GM19043 (cell line): ENCODE measurements around the gene NEDD8.
A peak's percentile ranks its signal among the peaks of the same experiment; 100 is the strongest.
"Not testable (repeated sequence)": the region's sequence is repeated elsewhere in the genome, so short reads cannot be mapped to it uniquely, and the experiment has no call there.

Experiments
- ATAC-seq: cut with Tn5 transposase; IDR thresholded peaks from one replicate; pipeline ENCODE4 v1.9.1; 2021; ENCODE audit warnings: low read depth; ENCODE audit not compliant: unreplicated experiment

Gene NEDD8

DNA sequence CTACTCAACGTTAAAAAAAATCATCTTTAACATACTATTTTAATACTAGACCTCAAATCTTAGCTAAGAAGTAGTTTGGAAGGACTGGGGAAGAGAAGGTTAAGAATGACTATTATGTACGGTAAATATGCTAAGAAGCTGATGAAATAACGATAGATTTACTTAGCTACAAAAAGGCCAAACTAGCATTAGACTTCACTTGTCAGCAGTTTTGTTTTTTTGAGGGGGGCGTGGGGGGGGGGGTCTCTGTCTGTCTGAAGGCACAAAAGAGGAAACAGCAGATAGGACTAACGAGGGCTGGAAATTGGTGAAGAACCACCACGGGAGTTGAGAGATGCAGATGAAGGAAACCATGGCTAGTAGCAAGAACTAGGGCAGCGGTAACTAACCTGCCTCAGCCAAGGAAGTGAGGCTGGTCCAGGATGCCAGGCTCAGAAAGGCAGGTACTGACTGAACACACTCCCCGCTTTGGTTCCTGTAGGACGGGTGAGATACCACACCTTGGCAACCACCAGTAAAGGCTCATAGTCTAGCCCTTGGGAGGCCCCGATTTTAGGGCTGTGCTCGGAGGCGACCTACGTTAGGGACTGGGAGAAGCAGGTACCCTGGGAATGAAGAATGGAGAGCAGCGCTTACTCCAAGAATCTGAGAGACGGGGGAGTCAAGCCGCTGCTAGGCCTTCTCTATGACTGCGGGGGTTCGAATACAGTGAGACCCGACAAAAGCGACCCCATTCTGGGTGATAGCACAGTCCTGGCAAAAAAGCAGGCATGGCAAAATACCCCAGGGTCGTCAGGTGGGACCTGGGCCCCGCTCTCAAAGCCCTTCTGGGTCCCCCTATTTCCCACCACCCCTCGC lies 675 bp downstream of the NEDD8 start:
- no peak for ATAC-seq

DNA sequence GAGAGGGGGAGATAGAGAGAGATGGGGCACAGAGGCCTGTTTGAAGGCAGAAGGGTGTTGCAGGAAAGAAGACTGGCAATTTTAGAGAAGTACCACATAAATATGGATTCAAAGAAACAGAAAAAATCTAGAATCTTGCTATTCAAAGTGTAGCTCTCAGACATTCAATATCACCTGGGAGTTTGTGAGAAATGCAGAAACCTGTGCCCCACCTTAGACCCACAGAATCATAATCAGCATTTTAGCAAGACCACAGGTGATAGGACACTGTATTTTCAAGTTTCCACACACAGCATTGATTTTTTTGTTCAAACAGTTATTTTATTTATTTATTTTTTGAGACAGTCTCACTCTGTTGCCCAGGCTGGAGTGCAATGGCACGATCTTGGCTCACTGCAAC lies 3.3 kb downstream of the NEDD8 start:
- ATAC-seq: no peak

DNA sequence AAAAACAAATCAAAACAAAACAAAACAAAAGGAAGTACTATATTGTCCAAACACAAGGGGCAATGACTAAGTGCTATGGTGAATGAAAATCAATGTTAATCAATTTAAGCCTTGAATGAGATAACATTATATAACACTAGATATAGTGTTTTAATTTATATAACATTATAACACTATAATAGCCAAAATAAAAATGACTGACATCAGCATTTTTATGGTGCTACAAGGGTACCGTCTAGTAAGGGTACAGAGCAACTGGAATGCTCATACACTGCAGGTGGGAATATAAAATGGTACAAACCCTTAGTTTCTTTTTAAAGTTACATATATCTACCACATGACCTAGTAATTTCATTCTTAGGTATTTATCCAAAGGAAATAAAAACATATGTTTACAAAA lies 5.7 kb downstream of the NEDD8 start:
- no peak for ATAC-seq

DNA sequence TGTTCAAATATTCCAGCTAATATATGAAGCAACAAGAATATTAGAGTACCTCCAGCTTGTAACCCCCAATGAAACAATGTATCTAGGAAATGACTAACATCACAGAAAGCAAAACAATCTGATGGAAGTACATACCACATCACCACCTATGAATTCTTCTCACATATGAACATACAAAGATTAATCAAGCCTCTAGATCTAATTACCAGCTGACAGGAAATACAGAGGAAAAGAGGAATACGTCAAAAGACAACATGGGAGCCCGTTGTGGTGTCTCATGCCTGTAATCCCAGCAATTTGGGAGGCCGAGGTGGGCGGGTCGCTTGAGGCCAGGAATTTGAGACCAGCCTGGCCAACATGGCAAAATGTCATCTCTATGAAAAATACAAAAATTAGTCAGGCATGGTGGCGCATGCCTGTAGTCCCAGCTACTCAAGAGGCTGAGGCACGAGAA lies 7.5 kb downstream of the NEDD8 start:
- ATAC-seq: no peak

DNA sequence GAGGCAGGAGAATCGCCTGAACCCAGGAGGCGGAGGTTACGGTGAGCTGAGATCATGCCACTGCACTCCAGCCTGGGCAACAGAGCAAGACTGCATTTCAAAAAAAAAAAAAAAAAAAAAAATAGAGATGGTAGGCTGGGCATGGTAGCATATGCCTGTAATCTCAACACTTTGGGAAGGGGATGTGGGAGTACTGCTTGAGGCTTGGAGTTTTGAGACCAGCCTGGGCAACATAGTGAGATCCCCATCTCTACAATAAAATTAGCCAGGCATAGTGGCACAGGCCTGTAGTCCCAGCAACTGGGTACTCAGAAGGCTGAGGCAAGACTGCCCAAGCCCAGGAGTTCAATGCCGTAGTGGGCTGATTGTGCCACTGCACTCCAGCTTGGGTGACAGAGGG lies 9.2 kb downstream of the NEDD8 start:
- not testable (repeated sequence) for ATAC-seq

DNA sequence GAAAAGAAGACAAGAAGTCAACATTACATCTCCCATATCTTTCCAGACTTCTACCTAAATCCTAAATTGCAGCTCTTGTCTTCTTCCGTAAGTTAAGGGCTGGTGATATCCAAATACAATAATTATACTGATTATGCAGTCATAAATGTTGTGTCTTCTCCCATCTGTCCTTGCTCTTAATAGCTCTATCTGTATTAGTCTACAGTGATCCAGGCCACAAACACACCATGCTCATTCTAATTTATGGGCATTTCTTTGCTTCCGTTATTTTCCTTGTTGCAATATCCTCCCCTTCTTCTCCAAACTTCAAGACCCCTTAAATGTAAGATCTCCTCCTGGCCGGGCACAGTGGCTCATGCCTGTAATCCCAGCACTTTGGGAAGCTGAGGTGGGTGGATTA lies 12.6 kb downstream of the NEDD8 start:
- ATAC-seq: no peak

DNA sequence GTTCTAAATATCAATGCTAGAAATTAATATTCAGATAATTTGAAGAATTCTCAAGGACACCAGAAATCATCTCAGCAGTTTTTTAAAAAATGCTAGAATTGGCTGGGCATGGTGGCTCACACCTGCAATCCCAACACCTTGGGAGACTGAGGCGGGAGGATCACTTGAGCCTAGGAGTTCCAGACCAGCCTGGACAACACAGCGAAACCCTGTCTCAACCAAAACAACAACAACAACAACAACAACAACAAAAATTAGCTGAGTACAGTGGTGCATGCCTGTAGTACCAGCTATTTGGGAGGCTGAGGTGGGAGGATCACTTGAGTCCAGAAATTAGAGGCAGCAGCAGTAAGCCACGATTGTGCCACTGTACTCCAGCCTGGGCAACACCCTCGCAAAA lies 13.1 kb downstream of the NEDD8 start:
- no peak for ATAC-seq

DNA sequence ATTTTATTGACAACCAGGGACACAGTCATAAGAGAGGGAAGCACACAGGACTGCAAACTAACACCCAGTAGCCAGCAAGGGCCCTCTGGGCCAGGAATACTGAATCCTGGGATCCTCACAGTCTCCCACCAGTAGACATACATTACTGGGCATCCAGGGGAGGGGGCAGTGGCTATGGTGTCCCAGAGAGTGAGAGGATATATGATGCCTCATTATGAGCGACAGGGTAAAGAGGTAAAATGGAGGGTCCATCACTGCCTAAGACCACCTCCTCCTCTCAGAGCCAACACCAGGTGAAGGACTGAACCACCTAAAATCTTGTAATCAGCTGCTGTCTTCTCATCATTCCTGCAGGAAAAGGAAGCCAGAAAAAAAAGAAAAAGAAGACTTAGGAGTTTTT lies 15.3 kb downstream of the NEDD8 start:
- not testable (repeated sequence) for ATAC-seq

DNA sequence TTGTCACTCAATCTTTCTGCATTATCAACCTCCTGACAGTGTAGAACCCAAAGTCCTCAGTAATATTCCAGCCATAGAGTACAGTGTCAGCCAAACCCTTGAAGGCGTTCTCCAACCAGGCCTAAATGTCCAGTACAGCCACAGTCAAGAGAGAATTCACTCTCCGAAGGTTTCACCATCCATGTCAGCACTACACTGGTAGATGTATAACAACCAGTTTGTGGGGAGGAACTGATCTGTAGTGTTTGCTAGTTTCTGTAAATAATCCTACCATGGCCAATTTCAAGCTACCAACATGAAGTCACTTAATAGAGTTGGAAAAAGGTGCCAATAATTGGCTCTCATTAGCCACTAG lies 15.8 kb downstream of the NEDD8 start:
- ATAC-seq: no peak

DNA sequence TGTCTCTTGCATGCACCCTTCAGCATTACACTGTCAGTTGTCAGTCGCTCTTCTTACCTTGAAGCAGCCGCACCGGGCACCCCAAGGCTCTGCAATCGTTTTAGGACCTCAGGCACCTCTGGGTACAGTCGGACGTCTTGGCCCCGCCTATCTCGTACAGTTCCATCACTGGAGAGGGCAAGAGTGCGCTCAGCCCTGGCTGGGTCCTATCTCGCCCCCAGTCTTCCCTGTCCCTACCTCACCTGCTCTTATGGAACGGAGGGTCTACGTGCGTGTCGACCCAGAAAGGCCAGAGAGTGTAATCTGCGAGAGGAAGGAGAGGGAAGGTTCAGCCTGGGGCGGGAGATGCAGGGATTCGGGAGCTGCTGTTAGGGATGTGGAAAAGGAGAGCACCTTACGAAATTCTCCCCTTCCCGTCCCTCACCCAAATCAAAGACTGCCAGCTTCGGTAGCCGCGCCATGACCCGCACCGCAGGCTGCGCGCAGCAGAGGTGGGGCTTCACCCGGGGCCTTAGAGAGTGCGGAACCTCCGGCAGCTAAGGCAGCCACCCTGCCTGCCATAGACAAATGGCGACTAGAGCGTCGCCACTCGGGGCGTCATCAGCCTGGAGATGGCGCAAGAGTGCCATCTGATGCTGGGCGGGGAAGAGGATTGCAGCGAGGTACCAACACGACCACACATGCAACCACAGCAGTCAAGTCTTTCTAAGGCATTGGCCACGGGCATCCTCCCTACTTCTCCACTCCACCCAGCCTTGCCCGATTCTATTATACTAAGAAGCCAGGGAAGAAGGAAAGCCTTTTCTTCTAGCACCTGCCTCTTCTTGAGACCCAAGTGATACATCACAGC lies 16.4 kb downstream of the NEDD8 start, which contains the start of gene MDP1:
MDP1 (minus strand) TSS at position 572 of the 850 bp plus-strand sequence; CDS start at position 461, 111 bp downstream.
- ATAC-seq: peak; percentile 60

DNA sequence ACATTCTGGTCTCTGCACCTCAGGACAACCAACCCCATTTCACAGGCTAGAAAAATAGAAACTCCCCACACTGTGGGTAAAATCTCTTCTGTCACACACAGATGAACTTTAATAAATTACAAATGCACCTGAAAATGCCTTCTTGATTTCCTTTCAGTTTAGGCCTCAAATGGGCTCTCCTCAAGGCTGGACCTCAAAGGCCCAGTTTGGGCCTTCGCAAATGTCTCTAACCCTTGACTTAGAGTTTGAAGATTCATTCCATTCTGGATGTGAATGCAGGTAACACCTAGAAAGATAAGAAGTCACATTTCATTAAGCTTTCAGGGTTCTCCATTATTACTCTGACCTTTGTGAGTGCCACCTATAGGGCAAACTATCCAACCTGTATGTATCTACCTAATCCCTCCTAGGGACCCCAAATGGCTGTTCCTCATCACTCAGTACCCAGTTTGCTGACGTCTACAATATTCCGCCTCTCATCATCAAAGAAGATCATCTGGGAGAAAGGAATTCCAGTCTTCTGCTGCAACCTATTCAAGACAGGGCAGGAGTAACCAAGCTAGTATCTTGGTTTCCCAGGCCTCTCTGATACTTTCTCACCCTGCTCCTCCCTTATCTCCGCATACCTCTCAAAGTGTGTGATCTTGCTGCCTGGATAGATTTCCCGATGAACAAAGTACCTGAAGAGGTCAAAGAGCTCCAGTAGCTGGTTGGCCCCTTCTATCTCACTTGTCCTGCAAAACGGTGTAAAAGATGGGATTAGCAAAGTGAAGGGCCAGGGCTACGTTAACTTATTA lies 18.1 kb downstream of the NEDD8 start:
- no peak for ATAC-seq

DNA sequence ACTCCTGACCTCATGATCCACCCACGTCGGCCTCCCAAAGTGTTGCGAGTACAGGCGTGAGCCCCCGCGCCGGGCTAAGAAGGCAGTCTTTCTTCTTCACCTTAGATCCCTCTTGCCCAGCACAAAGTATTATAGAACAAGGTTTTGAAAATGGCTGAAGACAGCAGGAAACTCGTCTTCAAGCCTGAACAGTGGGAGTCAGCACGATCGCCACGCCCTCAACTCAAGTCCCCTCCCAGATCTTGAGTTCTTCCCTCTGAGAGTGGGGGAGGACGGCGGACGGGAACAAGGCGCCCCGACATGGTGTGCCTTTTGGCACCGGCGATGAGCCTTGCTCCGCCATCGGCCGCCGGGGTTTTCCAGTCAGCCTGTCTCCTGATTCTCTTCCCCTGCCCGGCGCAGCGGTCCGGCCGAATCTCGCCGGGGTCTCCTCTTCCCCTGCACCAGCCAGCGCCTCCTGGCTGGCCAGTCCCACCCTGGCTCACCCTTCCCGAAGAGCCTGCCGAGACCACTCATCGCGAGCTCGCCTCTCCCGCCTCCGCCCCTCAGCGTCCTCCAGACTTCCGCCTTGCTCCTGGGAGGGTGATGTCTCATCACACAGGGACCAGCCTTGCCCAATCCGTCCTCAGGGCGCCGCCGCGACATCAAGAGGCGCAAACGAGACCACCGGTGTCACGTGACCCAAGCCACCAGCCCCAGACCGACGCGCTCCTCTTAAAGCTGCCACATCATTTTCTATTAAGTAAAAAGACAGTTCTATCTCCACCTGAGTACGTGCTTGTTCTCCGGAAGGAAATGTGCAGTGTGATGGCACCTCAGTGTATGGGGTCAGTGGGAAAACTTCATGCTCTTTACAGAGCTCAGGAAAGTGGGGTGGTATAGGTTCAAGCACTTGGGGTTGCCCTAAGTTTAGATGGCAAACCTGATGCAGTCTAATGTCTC lies 19.0 kb downstream of the NEDD8 start, which contains the start of gene CHMP4A:
CHMP4A (minus strand) TSS at position 565 of the 942 bp plus-strand sequence; CDS start at position 516, 49 bp downstream.
- ATAC-seq: peak; percentile 71

DNA sequence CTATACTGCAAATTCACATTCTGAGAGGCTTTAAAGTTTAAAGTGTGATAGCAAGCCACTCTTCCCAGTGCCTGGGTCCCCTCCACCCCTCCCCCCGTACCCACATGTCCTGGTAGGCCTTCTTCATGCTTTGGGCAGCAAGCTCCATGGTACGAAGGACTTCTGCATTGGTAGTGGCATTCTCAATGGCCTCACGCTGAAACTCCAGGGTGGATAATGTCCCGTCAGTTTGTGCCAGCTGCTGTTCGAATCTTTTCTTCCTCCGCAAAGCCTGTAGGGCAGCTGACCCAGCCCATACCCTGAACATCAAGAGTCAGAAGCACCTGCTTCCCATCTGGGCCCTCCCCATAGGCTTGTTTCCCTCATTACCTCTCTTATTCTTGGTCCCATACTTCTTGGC lies 20.9 kb downstream of the NEDD8 start:
- ATAC-seq: no peak

DNA sequence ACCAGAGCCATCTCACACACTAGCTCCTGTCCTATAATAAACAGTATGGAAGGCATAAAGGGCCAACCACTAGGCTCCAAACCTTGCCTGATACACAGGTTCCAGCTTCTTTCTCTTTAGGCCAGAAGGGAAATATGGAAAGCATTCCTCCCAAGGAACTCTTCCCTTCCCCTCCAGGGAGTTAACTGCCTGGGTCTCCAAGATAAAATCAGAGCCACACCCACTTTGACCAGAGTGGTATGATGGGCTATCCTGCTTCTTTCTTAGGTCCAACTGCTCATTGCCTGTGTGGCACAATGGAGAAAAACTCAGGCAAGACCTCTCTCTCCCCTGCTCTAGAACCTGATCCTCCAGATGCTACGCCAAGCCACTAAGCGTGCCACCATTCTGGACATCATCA lies 24.5 kb downstream of the NEDD8 start:
- ATAC-seq: no peak

DNA sequence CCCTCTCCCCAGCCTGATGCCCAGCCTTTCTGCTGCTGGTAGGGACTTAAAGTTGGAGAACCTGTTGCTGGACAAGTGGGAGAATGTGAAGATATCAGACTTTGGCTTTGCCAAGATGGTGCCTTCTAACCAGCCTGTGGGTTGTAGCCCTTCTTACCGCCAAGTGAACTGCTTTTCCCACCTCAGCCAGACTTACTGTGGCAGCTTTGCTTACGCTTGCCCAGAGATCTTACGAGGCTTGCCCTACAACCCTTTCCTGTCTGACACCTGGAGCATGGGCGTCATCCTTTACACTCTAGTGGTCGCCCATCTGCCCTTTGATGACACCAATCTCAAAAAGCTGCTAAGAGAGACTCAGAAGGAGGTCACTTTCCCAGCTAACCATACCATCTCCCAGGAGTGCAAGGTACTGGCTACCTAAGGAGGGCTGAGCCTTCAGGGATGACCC lies 25.0 kb downstream of the NEDD8 start:
- no peak for ATAC-seq

DNA sequence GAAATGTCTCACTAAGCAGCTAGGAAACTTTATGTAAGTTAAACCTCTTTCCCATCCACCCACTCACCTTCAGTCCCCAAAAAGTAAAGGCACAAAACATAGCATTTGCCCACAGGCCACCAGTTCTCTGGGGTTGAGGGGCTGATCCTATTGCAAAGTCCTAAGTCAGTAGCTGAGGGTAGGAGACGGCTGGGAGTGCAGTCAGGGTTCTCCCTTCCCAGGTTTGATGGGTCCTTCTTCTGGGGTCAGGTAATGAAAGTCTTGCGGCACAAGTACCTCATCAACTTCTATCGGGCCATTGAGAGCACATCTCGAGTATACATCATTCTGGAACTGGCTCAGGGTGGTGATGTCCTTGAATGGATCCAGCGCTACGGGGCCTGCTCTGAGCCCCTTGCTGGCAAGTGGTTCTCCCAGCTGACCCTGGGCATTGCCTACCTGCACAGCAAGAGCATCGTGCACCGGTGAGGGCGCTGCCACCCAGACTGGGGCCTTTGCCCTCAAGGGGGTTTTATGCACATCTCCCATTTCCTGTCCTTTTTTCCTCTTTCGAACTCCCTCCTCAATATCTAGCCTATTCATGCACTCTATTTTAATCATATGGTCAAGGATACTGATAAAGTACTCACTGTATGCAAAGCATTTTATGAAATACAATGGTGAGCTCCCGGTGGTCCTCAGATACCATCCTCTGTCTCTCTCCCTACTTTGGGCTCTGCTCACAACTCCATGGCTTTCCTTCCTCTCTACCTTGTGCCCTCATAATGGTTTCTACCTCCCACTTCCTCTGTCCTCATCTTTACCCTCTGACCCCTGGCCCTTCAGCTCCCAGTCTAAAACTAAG lies 25.7 kb downstream of the NEDD8 start:
- ATAC-seq: no peak

DNA sequence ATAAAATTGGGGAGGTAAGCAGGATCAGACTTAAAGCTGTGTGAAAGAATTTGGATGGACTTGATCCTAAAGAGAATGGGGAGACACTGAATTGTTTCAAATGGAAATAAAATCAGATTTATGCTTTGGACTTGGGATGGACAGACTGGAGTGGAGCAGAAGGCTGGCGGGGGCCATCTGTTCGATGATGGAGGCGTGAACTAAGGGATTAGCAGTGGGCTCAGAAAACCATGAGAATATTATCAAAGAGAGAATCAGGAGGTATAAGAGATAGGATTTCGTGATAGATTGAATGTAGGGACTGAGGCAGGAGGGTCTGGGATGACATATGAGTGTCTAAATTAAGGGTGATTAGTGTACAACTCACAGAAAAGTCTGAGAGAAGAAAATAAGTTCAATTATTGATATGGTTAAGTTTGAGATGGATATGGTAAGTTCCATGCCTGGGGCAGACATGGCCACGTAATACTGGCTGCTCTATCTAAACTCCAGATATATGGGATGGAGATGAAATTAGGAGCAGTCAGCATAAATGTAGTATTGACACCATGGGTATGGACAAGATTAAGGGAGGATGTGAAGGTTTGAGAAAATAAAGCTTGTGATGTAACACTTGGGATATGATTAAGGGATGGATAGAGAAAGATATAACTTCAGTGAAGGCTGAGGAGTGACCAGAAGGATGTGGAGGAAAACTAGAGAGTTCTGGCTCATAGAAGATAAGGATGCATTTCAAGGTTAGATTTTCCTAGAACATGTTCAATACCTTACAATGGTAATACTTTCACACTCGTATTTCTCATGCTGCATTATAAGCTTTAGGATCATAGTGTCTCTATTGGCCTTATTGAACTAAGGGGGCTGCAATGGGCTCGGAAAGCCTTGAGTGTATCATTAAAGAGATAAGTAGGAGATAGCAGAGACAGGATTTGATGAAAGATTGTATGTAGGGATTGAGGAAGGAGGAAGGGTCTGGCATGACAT lies 27.7 kb downstream of the NEDD8 start:
- no peak for ATAC-seq
